HG02981 (cell line): ENCODE results near the gene CFAP65.
A peak's percentile ranks its signal among the peaks of the same experiment; 100 is the strongest.

Experiments used
- ATAC-seq: cut with Tn5 transposase; IDR thresholded peaks from one replicate; pipeline ENCODE4 v1.9.1; 2021; ENCODE audit warnings: mild to moderate bottlenecking, moderate library complexity; ENCODE audit not compliant: unreplicated experiment

CFAP65 gene

GRCh38 chr2:218979846-218980734, 61.2 kb downstream of the CFAP65 start:
- peak; percentile 83 for ATAC-seq

- ATAC-seq, result no peak
These were observed 66.1 kb downstream of the CFAP65 start for GRCh38 chr2:218975060-218975777.

DNA sequence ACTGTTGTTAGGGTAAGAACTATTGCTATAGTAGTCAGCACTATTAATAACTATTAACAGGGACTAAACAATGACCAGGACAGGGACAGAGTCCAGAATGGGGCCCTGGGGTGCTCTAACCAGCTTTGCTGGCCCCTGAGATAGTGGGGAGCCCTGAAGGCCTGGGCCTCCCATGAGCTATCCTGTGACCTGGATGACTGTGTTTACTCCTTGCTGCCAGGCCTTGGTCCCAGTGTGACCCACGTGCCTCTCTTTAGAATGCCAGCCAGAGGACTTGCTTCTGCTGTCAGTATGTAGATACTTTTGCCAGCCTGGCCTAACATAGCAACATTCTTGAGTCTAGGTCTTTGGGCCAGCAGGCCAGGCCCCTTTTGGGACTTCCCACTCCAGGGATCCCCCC, 70.4 kb downstream of the CFAP65 start:
- ATAC-seq, result no peak

DNA sequence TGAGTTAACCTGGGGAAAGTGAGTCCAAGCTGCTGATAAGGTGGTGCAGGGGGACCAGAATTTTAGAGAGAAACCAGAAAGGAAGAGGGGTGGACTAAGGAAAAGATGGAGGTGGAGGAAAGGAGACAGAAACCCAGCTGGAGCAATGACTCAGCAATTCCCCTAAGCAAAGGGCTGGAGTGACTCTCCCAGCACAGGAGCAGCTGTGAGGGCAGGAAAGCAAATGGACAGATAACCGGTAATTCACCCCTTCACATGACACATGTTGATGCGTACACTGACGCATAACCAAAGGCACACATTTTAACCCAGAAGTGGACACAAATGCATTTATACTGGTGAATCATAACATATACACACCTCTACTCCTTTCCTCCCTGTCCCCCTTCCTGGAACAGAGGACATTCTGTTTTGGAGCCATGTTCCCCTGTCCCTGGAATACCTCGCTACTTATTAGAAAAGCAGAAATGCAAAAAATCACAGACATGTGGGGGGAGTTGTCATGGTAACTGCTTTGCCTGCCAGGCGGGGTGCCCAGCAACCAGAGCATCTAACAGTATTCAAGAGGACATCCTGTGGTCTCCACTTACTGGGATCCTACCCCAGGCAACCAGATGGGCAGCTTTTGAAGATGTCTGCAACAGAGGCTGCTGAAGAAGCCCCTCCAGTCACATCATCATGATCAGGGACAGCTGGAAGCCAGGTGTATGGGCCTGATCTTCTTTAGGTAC, 77.1 kb downstream of the CFAP65 start:
- ATAC-seq, result no peak

- no peak for ATAC-seq
These were observed 77.7 kb downstream of the CFAP65 start for GRCh38 chr2:218963601-218964000.

DNA sequence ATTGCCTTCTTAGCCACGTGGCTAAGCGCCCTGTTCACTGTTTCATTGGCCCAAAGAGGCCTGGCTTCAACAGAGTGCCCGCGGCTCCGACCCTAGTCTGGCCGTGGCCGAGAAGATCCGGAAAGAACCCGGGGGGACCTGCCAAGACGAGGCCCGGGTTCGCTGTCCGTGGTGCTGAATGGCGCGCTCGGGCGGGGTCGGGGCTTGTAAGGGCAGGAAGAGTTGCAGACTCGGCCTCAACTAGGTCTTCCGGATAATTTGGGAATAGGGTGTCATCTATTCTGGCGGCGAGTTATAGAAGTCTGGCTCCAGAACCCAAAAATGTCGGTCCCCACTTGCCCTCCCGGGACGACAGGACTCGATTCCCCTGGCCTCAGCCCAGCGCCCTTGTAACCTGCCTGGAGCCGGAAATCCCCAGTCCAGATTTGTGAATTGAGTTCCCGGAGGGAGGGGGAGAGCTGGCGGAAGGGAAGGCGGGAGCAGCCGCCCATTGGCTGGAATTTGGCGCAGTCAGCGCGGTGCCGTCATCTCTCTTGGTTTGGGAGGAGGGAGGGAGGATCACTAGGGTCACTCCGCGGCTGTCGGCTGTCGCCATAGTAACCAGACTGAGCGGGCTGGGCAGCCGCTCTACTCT, 78.3 kb downstream of the CFAP65 start:
- ATAC-seq, result no peak

GRCh38 chr2:218961651-218962570, 79.4 kb downstream of the CFAP65 start:
- ATAC-seq, result no peak

DNA sequence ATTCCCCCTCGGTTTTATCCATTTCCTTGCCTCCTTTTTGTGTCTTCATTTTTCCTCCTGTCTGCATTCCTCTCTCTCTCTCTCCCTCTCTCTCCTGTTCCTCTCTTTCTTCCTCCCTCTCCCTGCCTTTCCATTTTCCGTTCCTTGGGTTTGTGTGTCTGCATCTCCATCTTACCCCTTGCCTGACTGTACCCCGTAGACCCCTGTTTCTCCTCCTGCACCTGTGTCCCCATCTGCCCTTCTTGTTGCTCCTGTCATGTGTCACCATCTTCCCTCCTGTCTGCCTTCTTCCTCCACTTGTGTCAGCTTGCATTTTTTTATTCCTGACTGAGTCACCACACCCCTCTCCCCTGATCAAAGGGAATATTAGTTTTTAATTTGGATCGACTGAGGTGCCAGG, 80.1 kb downstream of the CFAP65 start:
- ATAC-seq, result no peak

GRCh38 chr2:218960309-218961165, 80.8 kb downstream of the CFAP65 start:
- ATAC-seq, result no peak

GRCh38 chr2:218959761-218960308, 81.5 kb downstream of the CFAP65 start:
- ATAC-seq, result no peak

- peak; percentile 93 for ATAC-seq
These were observed 82.1 kb downstream of the CFAP65 start, which contains the start of gene CDK5R2 for GRCh38 chr2:218959141-218959731. CDK5R2 (plus strand) TSS chr2:218959666; CDS start chr2:218959821, 155 bp downstream.

DNA sequence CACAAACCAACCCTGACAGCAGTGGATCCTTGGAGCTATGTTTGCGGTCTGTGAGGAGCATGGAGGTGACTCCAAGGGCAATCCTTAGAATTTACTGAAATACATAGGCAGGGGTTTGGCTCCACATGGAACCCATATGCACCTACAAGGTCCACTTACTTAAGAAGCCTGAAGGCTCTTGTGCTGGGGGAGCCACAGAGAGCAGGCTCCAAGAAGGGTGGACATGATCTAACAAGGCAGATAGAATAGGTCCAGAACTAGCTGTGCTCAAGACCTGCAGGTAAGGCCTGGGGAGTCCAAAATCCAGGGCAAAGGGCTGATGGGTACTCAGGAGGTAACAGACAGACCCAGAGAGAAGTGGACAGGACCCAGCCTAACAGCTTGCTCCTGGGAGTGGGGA, 83.0 kb downstream of the CFAP65 start:
- ATAC-seq, result no peak

GRCh38 chr2:218957671-218958070, 83.6 kb downstream of the CFAP65 start:
- ATAC-seq, result no peak

GRCh38 chr2:218956039-218956438, 85.3 kb downstream of the CFAP65 start:
- no peak for ATAC-seq

DNA sequence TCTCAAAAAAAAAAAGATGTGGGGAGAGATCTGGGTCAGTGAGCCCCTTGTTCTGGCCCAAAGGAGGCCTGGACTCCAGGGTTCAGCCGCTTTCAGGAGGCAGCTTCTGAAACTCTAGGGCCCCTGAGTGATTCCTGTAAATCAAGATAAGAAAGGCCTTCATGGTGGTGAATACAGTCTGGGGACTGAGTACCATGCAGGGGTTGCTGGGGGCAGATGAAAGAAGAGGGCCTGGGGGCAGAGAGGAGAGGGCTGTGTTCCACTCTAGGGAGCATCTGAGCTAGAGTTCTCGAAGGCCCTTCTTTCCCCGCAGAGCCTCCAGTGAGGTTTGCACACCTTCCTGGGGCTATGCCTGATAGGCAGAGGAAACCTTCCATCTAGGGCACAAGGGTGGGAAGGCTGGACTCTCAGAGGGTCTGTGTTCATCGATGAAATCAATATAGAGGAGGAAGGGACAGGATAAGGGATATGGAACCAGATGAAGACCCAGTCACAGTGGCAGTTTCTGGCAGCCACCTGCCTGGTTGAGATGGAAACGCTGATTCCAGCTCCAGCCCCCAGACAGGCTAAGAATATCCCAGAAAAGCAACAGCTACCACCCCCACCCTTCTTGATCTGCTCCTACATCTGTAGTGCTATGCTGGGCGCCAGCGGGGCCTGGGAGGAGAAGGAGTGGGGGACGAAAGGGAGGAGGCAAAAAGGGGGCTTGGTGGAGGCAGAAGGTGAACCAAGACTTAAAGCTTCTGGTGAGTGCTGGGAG, 86.6 kb downstream of the CFAP65 start:
- ATAC-seq, result no peak

- ATAC-seq, result no peak
These were observed 87.9 kb downstream of the CFAP65 start for GRCh38 chr2:218953366-218953954.
